ENCODE measurements around the gene IL22.

The IL22 gene

DNA sequence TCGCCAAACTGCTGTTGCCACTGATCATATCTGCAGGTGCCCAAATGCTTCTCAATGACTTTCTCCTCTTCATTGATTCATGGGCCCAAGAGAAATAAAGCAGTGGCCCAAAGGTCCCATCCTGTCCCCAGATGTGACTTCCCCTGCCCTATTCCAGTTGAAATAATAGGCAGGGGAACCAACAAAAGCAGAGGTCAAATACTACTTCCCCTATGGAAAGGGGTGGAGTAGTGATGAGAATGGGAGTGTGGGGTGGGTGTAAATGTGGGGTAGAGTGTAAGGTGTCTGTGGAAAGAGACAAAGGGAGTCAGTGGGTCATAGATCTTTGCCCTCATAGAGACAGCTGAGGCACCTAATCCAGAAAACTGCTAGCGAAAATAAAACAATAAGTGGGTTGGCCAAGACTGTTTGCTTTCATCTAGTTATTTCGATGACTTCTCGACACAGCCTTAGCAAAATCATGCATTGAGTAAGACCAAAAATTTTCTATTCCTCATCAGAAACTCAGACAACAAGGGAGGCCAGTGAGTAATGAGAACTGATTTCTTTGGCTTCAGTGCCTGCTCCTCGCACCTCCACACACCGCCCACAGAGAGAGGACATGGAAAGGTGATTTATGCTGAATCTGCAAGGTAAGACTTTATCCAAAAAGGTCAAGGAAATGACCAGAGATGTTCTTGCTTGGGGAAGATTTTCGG is 10.9 kb upstream of the IL22 start:
- Mint-ChIP-seq H3K27me3 (ENCODE audit: low read depth, poor library complexity) (peaks cover 7% of the 10 kb centered on the region), H3K9me3 (no peaks in the 10 kb centered on the region), H3K4me3 (no peak overlapping the region), H3K4me1 (peaks cover 9% of the 10 kb centered on the region), H3K36me3 (ENCODE audit: low read depth) (no peaks in the 10 kb centered on the region), H3K27ac (no peak overlapping the region)
- DNase-seq, result no peak
- TF ChIP-seq, protein P1, sequence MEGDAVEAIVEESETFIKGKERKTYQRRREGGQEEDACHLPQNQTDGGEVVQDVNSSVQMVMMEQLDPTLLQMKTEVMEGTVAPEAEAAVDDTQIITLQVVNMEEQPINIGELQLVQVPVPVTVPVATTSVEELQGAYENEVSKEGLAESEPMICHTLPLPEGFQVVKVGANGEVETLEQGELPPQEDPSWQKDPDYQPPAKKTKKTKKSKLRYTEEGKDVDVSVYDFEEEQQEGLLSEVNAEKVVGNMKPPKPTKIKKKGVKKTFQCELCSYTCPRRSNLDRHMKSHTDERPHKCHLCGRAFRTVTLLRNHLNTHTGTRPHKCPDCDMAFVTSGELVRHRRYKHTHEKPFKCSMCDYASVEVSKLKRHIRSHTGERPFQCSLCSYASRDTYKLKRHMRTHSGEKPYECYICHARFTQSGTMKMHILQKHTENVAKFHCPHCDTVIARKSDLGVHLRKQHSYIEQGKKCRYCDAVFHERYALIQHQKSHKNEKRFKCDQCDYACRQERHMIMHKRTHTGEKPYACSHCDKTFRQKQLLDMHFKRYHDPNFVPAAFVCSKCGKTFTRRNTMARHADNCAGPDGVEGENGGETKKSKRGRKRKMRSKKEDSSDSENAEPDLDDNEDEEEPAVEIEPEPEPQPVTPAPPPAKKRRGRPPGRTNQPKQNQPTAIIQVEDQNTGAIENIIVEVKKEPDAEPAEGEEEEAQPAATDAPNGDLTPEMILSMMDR (IDR thresholded peaks at IDR 0.05), result no peak

DNA sequence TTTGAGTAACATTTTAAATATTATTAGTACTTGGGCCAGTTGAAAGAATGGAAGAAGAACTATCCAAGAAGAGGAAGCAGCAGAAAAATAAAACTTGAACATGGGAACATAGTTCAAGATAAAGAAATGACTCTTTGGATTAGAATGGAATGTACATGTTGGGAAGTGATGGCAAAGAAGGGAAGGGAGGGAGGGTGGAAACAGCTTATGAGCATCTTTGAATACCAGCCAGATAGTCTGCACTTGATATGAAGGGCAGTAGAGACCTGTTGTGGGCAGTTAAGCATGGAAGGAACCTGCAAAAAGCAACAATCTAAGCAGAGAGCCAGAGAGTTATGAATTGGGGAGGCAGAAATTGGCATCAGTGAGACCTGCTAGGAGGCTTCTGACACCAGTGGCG is 10.0 kb upstream of the IL22 start:
- H3K4me1 Mint-ChIP-seq, result peaks cover 5% of the 10 kb centered on the region

DNA sequence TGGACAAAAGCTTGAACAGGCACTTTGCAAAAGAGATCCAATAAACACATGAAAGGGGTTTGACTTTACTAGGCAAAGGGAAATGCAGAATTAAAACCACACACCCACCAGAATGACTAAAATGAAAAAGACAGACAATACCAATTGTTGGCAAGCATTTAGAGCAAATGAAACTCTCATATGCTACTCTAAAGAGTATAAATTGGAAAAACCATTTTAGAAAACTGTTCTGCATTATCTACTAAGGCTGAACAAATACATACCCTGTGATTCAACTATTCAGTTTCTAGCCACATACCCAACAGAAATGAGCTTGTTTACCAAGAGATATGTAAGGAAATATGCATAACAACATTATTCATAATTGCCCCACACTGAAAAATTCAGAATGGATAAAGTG is 8.5 kb upstream of the IL22 start:
- no peak overlapping the region for H3K4me3 Mint-ChIP-seq
- no peaks in the 10 kb centered on the region for H3K36me3 Mint-ChIP-seq (ENCODE audit: low read depth)
- peaks cover 5% of the 10 kb centered on the region for H3K4me1 Mint-ChIP-seq
- H3K27ac Mint-ChIP-seq, result no peak overlapping the region
- DNase-seq, result no peak
- TF ChIP-seq, protein P1 (IDR thresholded peaks at IDR 0.05), result no peak
- H3K27me3 Mint-ChIP-seq (ENCODE audit: low read depth, poor library complexity), result peaks cover 6% of the 10 kb centered on the region
- no peaks in the 10 kb centered on the region for H3K9me3 Mint-ChIP-seq

More for the DNA sequence above, 10.0 kb upstream of the IL22 start:
- no peak overlapping the region for H3K4me3 Mint-ChIP-seq
- H3K36me3 Mint-ChIP-seq (ENCODE audit: low read depth), result no peaks in the 10 kb centered on the region
- peaks cover 7% of the 10 kb centered on the region for H3K27me3 Mint-ChIP-seq (ENCODE audit: low read depth, poor library complexity)
- no peaks in the 10 kb centered on the region for H3K9me3 Mint-ChIP-seq
- DNase-seq, result no peak
- H3K27ac Mint-ChIP-seq, result no peak overlapping the region
- TF ChIP-seq, protein P1 (IDR thresholded peaks at IDR 0.05), result no peak

DNA sequence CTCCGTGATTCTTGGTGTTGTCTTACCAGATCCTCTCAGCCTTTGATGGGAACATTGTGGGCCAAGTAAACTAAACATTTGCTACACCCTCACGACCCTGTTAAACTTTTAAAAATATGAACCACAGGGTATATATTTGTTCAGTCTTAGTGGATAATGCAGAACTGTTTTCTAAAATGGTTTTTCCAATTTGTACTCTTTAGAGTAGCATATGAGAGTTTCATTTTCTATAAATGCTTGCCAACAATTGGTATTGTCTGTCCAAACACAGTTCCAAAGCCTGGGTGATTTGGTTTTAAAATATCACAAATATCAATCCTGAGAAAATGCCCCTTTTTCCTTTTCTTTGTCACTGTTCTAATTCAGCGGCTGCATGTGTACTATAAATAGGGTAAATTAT is 6.7 kb upstream of the IL22 start:
- no peaks in the 10 kb centered on the region for H3K36me3 Mint-ChIP-seq (ENCODE audit: low read depth)
- TF ChIP-seq, protein P1 (IDR thresholded peaks at IDR 0.05), result no peak

DNA sequence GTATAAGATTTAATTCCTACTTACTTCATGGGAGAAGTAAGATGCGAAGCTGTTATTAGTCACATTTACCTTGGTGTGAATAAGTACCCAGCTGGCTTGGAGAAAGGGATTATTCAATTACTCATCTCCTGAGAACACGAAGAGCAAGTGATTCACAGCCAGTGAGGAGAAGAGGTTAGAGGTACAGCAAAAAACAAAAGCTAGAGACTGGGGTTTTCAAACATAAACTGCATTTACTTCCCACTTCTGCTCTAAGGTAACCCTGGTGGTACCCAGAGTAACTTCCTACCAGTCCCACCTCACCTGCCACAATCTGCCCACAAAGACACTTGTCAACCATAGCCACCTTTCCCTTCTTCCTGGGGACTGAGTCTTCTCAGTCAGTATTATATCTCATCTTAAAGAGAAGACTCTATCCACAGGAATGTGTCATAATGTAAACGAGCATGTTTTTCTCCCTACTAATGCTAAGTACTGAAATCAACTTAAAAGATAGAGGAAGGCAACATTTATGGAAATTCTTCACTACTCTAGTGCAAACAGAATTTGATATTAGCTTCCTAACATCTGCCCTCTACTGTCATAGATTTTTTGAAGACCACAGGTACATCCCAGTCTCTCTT is 6.0 kb upstream of the IL22 start:
- Mint-ChIP-seq H3K36me3 (ENCODE audit: low read depth) (no peaks in the 10 kb centered on the region), H3K27ac (no peak overlapping the region), H3K4me1 (no peaks in the 10 kb centered on the region), H3K4me3 (no peak overlapping the region), H3K27me3 (ENCODE audit: low read depth, poor library complexity) (peaks cover 3% of the 10 kb centered on the region), H3K9me3 (no peaks in the 10 kb centered on the region)
- no peak for DNase-seq
- TF ChIP-seq, protein P1 (IDR thresholded peaks at IDR 0.05), result no peak

More for the DNA sequence above, 6.7 kb upstream of the IL22 start:
- DNase-seq, result no peak
- H3K27ac Mint-ChIP-seq, result no peak overlapping the region
- no peaks in the 10 kb centered on the region for H3K9me3 Mint-ChIP-seq
- no peak overlapping the region for H3K4me3 Mint-ChIP-seq
- H3K4me1 Mint-ChIP-seq, result no peaks in the 10 kb centered on the region
- H3K27me3 Mint-ChIP-seq (ENCODE audit: low read depth, poor library complexity), result peaks cover 6% of the 10 kb centered on the region

DNA sequence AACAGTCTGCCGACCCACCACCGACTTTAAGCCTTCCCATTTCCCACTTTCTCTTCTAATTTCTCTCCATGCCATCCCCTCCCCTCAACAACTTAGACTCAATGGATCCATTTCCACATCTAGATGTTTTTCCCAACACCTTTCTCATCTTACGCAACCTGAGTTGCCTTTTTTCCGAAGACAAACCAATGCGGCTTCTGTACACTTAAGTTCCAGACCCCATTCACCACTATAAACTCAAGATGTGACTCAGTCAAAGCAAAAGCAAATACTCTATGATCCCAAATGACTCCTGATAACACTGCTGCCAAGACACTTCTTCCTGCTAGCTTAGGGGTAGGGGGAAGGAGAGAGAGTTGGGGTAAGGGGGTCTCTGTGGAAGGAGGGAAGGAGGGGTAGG is 1.3 kb downstream of the IL22 start:
- Mint-ChIP-seq H3K27ac (no peak overlapping the region), H3K36me3 (ENCODE audit: low read depth) (peaks cover 6% of the 10 kb centered on the region), H3K4me1 (peaks cover 19% of the 10 kb centered on the region), H3K4me3 (no peak overlapping the region), H3K27me3 (ENCODE audit: low read depth, poor library complexity) (no peaks in the 10 kb centered on the region), H3K9me3 (peaks cover 11% of the 10 kb centered on the region)
- no peak for DNase-seq
- TF ChIP-seq, protein P1 (IDR thresholded peaks at IDR 0.05), result no peak

Measured in nephron progenitor cell (in vitro differentiated cells).